ENCODE results near the gene MRPL14. TPM values are rescaled to one million over a fixed set of nuclear protein-coding genes. Genes with fewer than 3 reads are reported as not detected.

Gene MRPL14
- polyA plus RNA-seq, 1 donor (not counting 4 experiments of a cell fraction or from before 2014, with no cell fraction given): 136 TPM

DNA sequence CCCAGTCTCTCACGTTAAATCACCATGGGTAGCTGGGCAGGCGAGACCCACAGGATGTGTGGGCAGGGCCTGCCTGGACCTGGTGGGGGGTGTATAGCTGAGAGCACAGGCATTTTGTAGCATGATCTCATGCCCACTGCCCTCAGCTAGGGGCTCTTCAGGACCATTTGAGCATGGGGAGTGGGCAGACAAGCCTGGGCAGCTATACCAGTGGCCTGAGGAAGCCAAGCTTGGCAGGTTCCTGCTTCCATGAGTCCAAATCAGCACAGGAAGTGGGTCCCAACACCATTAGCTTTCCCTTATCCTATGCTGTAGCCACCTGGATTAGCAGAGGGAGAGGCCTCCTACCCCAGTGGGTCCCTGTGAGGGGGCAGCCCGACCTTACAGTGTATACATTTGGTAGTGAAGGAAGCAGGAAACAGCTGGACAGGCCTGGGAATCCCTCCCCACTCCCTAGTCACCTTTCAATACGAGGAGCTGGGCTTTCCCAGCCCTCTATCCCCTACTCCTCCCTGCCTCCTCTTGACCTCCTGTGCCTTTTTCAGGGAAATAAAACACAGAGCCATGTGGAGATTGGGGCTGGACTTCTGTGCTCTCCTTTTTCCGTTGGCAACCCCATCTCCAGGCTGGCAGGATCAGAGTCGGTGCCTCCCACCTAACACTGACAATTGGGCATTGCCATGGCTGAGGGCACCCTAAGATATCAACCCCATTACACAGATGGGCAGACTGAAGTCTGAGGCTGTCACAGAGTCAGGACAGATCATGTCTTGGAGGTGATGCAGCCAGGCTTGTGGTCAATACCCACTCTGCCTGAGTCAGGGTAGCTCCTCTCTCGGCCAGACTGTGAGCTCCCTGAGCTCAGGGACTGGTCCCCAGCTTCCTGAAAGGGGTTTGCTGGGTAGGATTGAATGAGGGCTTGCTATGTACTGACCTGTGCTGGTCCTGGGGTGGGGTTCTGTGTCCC is 59.8 kb downstream of the MRPL14 start:
- no peaks in the 10 kb centered on the region for H3K79me2 ChIP-seq (ENCODE audit: control insufficient read depth, insufficient read depth, low read length)
- dilution Hi-C loops (cut with MboI; ENCODE audit: extremely low pct_ligation_motif_present, low sequenced_read_pairs): no loop called here
- H3K9me1 ChIP-seq (ENCODE audit: control insufficient read depth, extremely low read depth, insufficient read depth, low read length): no peaks in the 10 kb centered on the region
- no peaks in the 10 kb centered on the region for H4K20me1 ChIP-seq (ENCODE audit: control insufficient read depth, extremely low read depth, insufficient read depth, low read length)
- H3K36me3 ChIP-seq (ENCODE audit: control insufficient read depth in 2 of 2, extremely low read depth in 1 of 2, insufficient read depth in 2 of 2, low read length in 2 of 2): no peaks in the 10 kb centered on the region
- no peak overlapping the region for H3K4me2 ChIP-seq (ENCODE audit: control insufficient read depth, extremely low read depth, insufficient read depth, low read depth, low read length)
- TF ChIP-seq, protein P1, sequence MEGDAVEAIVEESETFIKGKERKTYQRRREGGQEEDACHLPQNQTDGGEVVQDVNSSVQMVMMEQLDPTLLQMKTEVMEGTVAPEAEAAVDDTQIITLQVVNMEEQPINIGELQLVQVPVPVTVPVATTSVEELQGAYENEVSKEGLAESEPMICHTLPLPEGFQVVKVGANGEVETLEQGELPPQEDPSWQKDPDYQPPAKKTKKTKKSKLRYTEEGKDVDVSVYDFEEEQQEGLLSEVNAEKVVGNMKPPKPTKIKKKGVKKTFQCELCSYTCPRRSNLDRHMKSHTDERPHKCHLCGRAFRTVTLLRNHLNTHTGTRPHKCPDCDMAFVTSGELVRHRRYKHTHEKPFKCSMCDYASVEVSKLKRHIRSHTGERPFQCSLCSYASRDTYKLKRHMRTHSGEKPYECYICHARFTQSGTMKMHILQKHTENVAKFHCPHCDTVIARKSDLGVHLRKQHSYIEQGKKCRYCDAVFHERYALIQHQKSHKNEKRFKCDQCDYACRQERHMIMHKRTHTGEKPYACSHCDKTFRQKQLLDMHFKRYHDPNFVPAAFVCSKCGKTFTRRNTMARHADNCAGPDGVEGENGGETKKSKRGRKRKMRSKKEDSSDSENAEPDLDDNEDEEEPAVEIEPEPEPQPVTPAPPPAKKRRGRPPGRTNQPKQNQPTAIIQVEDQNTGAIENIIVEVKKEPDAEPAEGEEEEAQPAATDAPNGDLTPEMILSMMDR (optimal IDR thresholded peaks at IDR 0.05 in 1 of 3, IDR thresholded peaks at IDR 0.05 in 1 of 3, conservative IDR thresholded peaks at IDR 0.05 in 1 of 3; ENCODE audit: extremely low read depth in 1 of 3, insufficient read depth in 2 of 3, low read length in 3 of 3): no peak
- no peak for TF ChIP-seq EZH2 (IDR thresholded peaks at IDR 0.05; ENCODE audit: low read length)
- no peak overlapping the region for H3K27ac ChIP-seq (ENCODE audit: control insufficient read depth, insufficient read depth, low read length)
- H3K9me3 ChIP-seq (ENCODE audit: control insufficient read depth, low read depth, low read length): no peaks in the 10 kb centered on the region
- FAIRE-seq (no peak), DNase-seq (ENCODE audit: low read depth, low spot score) (no peak)
- H3K9ac ChIP-seq (ENCODE audit: control insufficient read depth, extremely low read depth, insufficient read depth, low read length): no peak overlapping the region
- H3K4me3 ChIP-seq (ENCODE audit: control insufficient read depth in 2 of 3, extremely low read depth in 1 of 3, insufficient read depth in 2 of 3, low read depth in 1 of 3, low read length in 3 of 3): no peak overlapping the region
- H2AFZ ChIP-seq (ENCODE audit: control insufficient read depth, low read length): peak overlapping the region; percentile 24
- no peaks in the 10 kb centered on the region for H3K27me3 ChIP-seq (ENCODE audit: control insufficient read depth, extremely low read depth, insufficient read depth, low read length)
- H3K4me1 ChIP-seq (ENCODE audit: control insufficient read depth, extremely low read depth, insufficient read depth, low read length): peaks cover 39% of the 10 kb centered on the region

DNA sequence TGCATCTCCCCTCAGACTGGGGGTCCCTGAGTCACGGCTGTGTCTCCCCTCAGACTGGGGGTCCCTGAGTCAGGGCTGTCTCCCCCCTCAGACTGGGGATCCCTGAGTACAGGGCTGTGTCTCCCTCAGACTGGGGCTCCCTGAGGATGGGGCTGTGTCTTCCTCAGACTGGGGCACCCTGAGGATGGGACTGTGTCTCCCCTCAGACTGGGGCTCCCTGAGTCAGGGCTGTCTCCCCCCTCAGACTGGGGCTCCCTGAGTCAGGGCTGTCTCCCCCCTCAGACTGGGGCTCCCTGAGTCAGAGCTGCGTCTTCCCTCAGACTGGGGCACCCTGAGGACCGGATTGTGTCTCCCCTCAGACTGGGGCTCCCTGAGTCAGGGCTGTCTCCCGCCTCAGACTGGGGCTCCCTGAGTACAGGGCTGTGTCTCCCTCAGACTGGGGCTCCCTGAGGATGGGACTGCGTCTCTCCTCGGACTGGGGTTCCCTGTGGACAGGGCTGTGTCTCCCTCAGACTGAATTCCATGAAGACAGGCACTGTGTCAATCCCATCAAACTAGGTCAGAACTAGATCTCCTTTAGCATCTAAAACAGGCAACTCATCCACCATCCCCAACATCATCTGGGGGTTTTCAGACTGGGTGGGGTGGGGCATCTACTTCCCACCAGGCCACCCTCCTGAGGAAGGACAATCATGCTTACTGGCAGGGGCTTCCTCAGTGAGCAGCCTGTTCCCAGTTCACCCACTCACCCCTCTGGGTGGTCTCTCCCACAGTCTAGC is 60.7 kb downstream of the MRPL14 start:
- Histone ChIP-seq H2AFZ (ENCODE audit: control insufficient read depth, low read length) (no peak overlapping the region), H3K79me2 (ENCODE audit: control insufficient read depth, insufficient read depth, low read length) (no peaks in the 10 kb centered on the region), H3K27ac (ENCODE audit: control insufficient read depth, insufficient read depth, low read length) (no peak overlapping the region), H3K36me3 (ENCODE audit: control insufficient read depth in 2 of 2, extremely low read depth in 1 of 2, insufficient read depth in 2 of 2, low read length in 2 of 2) (no peaks in the 10 kb centered on the region), H3K9me1 (ENCODE audit: control insufficient read depth, extremely low read depth, insufficient read depth, low read length) (no peaks in the 10 kb centered on the region), H4K20me1 (ENCODE audit: control insufficient read depth, extremely low read depth, insufficient read depth, low read length) (no peaks in the 10 kb centered on the region), H3K4me2 (ENCODE audit: control insufficient read depth, extremely low read depth, insufficient read depth, low read depth, low read length) (no peak overlapping the region), H3K27me3 (ENCODE audit: control insufficient read depth, extremely low read depth, insufficient read depth, low read length) (no peaks in the 10 kb centered on the region), H3K4me1 (ENCODE audit: control insufficient read depth, extremely low read depth, insufficient read depth, low read length) (peaks cover 39% of the 10 kb centered on the region), H3K4me3 (ENCODE audit: control insufficient read depth in 2 of 3, extremely low read depth in 1 of 3, insufficient read depth in 2 of 3, low read depth in 1 of 3, low read length in 3 of 3) (no peak overlapping the region), H3K9ac (ENCODE audit: control insufficient read depth, extremely low read depth, insufficient read depth, low read length) (no peak overlapping the region), H3K9me3 (ENCODE audit: control insufficient read depth, low read depth, low read length) (no peaks in the 10 kb centered on the region)
- dilution Hi-C loops (cut with MboI; ENCODE audit: extremely low pct_ligation_motif_present, low sequenced_read_pairs): no loop called here
- no peak for DNase-seq (ENCODE audit: low read depth, low spot score)
- no peak for TF ChIP-seq EZH2 (IDR thresholded peaks at IDR 0.05; ENCODE audit: low read length)
- TF ChIP-seq, protein P1 (optimal IDR thresholded peaks at IDR 0.05 in 1 of 3, IDR thresholded peaks at IDR 0.05 in 1 of 3, conservative IDR thresholded peaks at IDR 0.05 in 1 of 3; ENCODE audit: extremely low read depth in 1 of 3, insufficient read depth in 2 of 3, low read length in 3 of 3): no peak
- FAIRE-seq: no peak
